HG02973 (cell line): ENCODE results near the gene SPATA1.

Experiments
- ATAC-seq: cut with Tn5 transposase; IDR thresholded peaks from one replicate; pipeline ENCODE4 v1.9.1; 2021; ENCODE audit warnings: moderate library complexity; ENCODE audit not compliant: unreplicated experiment

The SPATA1 gene

DNA sequence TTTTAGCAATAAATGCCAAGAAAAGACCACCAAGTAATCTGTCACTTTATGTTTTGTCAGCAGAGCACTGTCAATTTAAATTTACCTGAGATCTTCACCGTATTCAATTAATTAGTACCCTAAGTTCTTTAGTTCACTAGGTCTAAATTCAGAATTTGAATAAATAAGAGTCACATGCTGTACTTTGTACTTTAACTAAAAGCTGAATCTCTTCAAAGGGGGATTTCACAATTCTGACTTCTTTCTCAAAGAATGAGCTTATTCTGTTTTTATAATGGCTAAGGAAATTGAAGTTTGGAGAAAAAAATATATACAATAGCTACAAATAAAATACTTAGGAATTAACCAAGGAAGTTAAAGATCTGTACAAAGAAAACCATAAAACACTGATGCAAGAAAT, 2.3 kb downstream of the SPATA1 start:
- ATAC-seq = no peak

- ATAC-seq = no peak
Measured at GRCh38 chr1:84509029-84509428, 2.8 kb downstream of the SPATA1 start.

- ATAC-seq = no peak
Measured at GRCh38 chr1:84510165-84510564, 4.0 kb downstream of the SPATA1 start.

GRCh38 chr1:84510668-84511067, 4.5 kb downstream of the SPATA1 start:
- ATAC-seq = no peak

GRCh38 chr1:84524590-84524989, 18.4 kb downstream of the SPATA1 start:
- ATAC-seq = no peak

GRCh38 chr1:84525779-84526178, 19.6 kb downstream of the SPATA1 start:
- no peak for ATAC-seq

DNA sequence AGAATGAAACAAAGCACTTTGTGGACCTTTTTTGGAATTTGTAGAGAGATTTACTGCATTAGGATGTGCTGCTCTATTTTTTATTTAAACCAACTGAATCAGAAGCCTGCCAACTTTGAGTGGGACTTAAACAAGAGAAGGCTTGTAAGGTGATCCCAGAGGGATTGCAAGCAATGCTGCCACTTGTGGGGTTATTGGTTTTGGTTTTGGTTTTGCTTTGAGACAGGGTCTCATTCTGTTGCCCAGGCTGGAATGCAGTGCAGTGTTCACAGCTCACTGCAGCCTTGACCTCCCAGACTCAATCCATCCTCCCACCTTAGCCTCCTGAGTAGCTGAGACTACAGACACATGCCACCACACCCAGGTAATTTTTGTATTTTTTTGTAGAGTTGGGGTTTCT, 32.4 kb downstream of the SPATA1 start:
- ATAC-seq = no peak

DNA sequence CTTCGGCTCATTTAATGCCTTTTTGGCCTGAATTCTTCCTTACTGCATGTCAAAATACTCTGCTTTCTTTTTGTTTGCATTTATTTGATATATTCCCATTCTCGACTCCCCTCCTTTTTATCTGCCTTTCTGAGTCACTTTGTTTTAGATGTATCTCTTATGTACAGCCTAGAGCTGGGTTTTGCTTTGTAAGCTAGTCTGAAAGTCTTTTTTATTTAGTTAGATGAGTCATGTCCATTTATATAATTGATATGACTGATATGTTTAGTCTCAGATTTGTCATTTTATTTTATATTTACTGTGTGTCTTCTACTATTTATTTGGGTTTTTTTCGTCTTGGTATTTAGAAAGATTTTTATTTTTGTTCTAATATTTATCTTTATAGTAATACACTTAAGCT, 33.8 kb downstream of the SPATA1 start:
- no peak for ATAC-seq

DNA sequence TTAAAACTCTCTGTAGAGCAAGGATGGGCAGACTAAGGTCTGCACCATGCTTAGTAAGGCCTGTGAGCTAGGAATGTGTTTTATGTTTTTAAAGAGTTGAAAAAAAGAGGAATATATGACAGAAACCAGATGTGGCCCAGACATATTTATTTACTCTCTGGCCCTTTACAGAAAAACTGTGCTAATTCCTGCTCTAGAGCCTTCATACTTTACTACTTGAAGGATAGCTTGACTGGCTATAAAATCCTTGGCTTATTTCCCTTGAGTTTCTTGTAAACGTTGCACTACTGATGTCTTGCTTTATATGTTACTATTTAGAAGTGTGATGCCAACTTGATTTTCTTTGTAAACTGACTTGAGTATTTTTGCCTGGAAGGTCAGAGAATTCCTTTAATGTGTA, 34.6 kb downstream of the SPATA1 start:
- no peak for ATAC-seq

- ATAC-seq = no peak
Measured at GRCh38 chr1:84541679-84542078, 35.5 kb downstream of the SPATA1 start.

- no peak for ATAC-seq
Measured at GRCh38 chr1:84550826-84551225, 44.6 kb downstream of the SPATA1 start.

DNA sequence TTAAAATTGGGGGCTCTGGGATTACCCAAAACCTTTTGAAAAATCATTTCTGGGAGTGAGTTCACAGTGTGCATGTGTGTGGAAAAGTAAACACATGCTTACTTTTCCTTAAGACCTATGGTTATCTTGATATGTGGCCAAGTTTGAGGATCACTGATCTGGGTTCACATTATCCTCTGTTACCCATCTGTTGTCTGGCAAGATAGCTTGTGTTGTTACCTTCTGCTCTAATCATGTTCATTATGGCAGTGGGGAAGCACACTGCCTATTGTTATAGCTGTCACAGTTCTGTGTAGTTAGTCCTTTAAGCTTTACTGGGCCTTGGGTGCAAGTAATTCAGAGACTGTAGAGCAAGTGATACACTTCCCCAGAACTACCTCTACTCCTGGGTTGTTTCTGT, 63.0 kb downstream of the SPATA1 start:
- no peak for ATAC-seq

- ATAC-seq = no peak
Measured at GRCh38 chr1:84570436-84571149, 64.4 kb downstream of the SPATA1 start.

GRCh38 chr1:84571150-84571535, 65.0 kb downstream of the SPATA1 start:
- no peak for ATAC-seq

- no peak for ATAC-seq
Measured at GRCh38 chr1:84573481-84573966, 67.3 kb downstream of the SPATA1 start.

GRCh38 chr1:84573967-84574842, 68.0 kb downstream of the SPATA1 start, which contains the start of gene CTBS:
Gene CTBS (minus strand): TSS chr1:84574440. CDS start chr1:84574415, 25 bp downstream.
- peak; percentile 82 for ATAC-seq

DNA sequence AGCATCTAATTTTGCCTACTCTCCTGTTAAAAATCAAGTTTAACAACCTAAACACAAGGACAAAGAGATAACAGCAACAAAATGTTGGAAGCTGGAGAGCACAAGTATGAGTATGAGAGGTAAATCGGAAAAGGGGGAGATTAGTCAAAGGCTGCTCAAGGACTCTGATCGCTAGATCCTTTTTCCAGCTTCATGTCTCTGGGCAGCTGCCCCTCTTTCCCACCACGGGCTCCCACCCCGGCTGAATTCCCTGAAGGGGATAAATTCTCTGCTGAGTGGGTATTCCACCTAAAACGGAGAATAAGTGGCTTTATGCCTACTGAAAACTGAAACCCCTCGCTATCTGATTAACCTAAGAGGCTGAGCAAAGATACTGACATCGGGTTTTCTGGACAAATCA, 68.8 kb downstream of the SPATA1 start:
- no peak for ATAC-seq

GRCh38 chr1:84581648-84582047, 75.5 kb downstream of the SPATA1 start:
- ATAC-seq = no peak

GRCh38 chr1:84582802-84583587, 76.8 kb downstream of the SPATA1 start:
- peak; percentile 58 for ATAC-seq

DNA sequence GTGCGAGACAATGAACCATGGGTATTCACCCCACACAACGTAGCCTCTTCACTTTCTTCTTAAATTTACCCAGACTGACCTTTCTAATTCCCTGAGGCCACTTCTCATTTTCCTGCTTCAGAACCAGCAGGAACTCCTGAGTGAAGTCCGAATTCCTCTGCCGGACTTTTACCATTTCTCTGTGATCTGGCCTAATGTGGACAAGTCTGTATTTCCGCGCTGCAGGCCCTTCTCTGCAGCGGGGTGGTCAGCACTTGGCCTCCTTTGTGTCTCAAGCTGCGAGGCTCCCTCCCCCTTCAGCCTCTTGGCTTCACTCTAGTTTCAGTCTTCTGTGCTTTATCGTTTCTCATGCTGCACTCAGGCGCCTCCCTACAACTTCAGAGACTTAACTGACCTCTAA, 77.5 kb downstream of the SPATA1 start:
- ATAC-seq = peak; percentile 12

DNA sequence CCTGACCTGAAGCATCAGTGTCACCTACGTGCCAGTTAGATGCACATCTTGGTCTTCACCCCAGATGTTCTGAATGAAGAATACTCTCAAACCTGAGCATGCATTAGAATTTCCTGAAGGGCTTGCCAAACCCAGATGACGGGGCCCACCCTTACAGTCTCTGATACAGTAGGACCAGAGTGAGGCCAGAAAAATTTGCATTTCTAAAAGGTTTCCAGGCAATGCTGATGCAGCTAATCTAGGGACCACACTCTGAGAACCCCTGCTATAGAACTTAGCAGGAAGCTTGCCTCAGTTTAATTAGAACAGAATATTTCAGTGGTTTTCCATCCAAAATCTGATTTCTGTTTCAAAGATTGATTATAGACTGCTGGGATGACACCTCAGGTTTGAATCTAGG, 77.9 kb downstream of the SPATA1 start:
- ATAC-seq = no peak
